ENCODE measurements around the gene BOLA1. TPM values are rescaled to one million over a fixed set of nuclear protein-coding genes. Genes with fewer than 3 reads are reported as not detected.
A peak's percentile ranks its signal among the peaks of the same experiment; 100 is the strongest.

The BOLA1 gene
- total RNA-seq, 1 donor from 2014 or later: 15.6 TPM

DNA sequence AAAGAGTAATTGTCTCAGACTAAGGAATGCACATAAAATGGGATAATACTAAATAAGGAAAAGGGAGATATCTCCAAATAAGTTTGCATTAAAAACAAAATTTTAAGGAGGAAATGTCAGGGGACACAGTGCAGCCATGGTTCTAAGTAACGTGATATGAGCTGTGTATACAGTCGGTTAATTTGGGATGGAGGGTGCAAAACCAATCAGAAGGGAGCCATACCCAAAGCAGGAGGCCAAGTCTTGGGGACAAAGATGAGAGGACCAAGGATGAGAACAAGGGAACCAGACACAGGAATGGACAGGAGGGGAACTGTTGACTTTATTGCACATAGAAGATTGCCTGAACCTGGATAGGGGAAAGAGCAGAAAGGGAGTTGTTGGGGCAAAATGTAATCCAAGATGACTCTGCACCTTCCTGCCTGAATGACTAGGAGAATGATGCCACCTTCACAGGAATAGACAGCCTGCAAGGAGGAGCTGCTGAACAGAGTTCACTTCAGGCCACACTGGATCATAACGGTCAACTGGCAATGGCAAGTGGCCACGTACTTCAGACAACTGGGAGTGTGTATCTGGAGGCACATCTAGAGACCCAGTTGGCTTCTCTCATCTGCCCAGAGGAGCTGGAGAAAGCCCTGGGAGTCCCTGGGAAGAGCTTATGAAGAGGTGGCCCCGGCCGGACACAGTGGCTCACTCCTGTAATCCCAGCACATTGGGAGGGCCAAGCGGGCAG is 22.0 kb upstream of the BOLA1 start:
- Mint-ChIP-seq H3K27me3 (no peaks in the 10 kb centered on the region), H3K27ac (no peak overlapping the region), H3K36me3 (no peaks in the 10 kb centered on the region), H3K4me1 (ENCODE audit: unreplicated experiment) (no peaks in the 10 kb centered on the region), H3K9me3 (no peaks in the 10 kb centered on the region), H3K4me3 (no peak overlapping the region)
- peak; percentile 31 for DNase-seq (ENCODE audit: extremely low spot score, unreplicated experiment)
- TF ChIP-seq, protein P1, sequence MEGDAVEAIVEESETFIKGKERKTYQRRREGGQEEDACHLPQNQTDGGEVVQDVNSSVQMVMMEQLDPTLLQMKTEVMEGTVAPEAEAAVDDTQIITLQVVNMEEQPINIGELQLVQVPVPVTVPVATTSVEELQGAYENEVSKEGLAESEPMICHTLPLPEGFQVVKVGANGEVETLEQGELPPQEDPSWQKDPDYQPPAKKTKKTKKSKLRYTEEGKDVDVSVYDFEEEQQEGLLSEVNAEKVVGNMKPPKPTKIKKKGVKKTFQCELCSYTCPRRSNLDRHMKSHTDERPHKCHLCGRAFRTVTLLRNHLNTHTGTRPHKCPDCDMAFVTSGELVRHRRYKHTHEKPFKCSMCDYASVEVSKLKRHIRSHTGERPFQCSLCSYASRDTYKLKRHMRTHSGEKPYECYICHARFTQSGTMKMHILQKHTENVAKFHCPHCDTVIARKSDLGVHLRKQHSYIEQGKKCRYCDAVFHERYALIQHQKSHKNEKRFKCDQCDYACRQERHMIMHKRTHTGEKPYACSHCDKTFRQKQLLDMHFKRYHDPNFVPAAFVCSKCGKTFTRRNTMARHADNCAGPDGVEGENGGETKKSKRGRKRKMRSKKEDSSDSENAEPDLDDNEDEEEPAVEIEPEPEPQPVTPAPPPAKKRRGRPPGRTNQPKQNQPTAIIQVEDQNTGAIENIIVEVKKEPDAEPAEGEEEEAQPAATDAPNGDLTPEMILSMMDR (conservative IDR thresholded peaks at IDR 0.05): no peak

DNA sequence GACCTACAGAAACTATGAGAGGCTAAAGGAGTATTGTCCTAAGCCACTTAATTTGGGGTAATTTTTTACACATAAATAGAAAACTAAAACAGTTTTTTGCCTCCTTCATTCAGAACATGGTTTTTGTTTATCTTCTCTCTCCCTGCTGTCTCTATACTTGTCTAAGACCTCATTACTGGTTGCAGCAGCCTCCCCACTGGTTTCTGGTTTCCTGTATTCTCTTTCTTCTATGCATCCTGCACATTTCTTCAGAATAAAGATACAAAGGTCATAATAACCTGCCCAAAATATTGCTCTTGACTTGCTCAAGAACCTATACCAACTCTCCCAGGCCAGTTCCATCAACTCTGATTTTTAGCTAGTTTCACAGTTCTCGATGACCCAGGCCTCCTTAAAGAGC is 19.8 kb upstream of the BOLA1 start:
- Mint-ChIP-seq H3K27me3 (no peaks in the 10 kb centered on the region), H3K36me3 (no peaks in the 10 kb centered on the region), H3K4me1 (ENCODE audit: unreplicated experiment) (no peaks in the 10 kb centered on the region), H3K27ac (no peak overlapping the region), H3K9me3 (no peaks in the 10 kb centered on the region), H3K4me3 (no peak overlapping the region)
- TF ChIP-seq, protein P1 (conservative IDR thresholded peaks at IDR 0.05): no peak
- DNase-seq (ENCODE audit: extremely low spot score, unreplicated experiment): no peak

DNA sequence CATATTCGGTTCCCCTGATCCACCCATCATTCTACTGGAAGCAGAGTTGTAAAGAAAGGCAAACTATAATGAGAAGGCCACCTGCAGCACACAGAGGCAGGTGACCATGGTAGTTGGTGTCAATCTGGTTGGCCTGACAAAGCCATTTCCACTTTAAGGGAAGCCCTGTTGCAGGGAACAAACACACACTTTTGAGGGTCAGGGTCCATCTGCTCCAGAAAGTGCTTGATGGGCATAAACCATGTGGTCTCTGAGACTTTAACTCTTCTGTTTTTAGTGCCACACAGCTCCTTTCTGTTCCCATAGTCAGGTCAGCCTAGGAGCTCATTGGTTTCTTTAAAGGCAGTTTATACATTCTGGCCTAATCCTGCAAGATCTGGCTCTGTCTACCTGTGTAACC is 17.5 kb upstream of the BOLA1 start:
- H3K4me3 Mint-ChIP-seq: no peak overlapping the region
- no peaks in the 10 kb centered on the region for H3K4me1 Mint-ChIP-seq (ENCODE audit: unreplicated experiment)
- no peaks in the 10 kb centered on the region for H3K9me3 Mint-ChIP-seq

DNA sequence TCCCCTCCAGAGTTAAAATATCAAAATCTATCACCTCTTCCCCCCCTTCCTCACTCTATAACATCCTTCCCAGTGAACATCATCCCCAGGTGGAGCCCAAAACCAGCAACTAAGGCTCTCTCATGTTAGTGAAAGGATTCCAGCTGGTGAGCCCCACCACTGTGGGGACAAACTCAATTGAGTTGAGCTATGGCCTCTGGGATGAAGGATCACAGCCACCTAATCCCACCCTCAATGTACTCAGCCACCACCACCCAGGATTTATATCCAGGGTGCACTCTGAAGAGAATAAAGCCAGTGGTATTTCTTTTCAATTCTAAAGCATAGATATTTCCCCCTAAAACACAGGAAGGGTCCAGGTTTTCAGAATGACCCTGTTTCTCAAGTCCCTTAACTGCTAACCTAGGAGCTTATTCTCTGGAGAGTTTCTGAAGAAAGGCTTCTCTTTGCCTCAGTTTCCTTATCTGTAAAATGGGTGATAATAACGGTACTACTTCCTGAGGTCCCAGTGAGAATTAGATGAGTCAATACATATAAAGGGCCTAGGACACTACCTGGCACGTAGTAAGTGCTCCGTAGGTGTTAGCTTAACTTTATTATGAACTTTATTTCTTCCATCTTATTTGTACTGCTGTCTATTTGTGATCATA is 15.6 kb upstream of the BOLA1 start:
- H3K36me3 Mint-ChIP-seq: no peaks in the 10 kb centered on the region
- H3K9me3 Mint-ChIP-seq: no peaks in the 10 kb centered on the region
- H3K27me3 Mint-ChIP-seq: no peaks in the 10 kb centered on the region
- H3K4me1 Mint-ChIP-seq (ENCODE audit: unreplicated experiment): no peaks in the 10 kb centered on the region
- DNase-seq (ENCODE audit: extremely low spot score, unreplicated experiment): peak; percentile 16
- TF ChIP-seq, protein P1 (conservative IDR thresholded peaks at IDR 0.05): no peak
- no peak overlapping the region for H3K27ac Mint-ChIP-seq
- H3K4me3 Mint-ChIP-seq: no peak overlapping the region

More for the DNA sequence above, 17.5 kb upstream of the BOLA1 start:
- H3K36me3 Mint-ChIP-seq: no peaks in the 10 kb centered on the region
- TF ChIP-seq, protein P1 (conservative IDR thresholded peaks at IDR 0.05): no peak
- H3K27me3 Mint-ChIP-seq: no peaks in the 10 kb centered on the region
- peak overlapping the region; percentile 0 for H3K27ac Mint-ChIP-seq
- DNase-seq (ENCODE audit: extremely low spot score, unreplicated experiment): no peak

DNA sequence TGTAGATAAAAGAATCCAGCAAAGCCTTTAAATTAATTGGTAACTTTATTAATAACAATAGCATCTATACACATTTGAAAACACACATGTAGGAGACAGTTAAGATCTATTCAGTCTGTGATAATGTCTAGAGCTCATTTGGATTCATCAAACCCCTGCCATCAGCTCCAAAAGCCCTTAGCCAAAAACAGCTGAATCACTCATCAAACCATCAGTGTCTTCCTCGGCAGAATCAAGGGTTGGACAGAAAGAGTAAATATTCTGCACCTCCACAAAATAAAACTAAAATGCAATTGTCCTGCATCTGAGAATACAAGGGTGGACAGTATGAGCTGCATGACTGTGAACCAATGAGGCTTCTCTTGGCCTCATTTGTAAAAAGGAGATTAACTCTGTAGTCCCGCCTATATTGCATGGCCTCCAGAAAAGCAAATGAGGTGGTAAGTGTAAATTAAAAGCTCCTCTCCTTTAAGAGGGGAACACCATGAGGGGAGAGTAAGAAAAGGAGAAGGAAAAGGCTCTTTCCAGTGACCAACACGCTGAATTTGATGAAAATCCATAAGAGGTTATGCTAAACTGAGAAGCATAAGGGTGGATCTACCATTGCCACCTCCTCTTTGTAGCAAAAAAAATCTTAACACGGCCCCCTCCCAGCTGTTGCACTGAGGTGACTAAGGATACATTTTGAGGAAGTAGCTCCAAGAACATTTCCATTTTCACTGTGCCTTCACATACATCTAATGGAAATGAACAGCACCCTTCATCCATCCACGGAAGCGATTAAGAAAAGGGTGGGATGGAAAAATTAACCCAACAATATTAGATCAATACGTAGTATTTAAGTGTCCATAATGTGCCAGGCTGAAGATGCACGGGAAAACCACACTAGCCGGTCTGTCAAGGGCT is 14.7 kb upstream of the BOLA1 start:
- Mint-ChIP-seq H3K4me1 (ENCODE audit: unreplicated experiment) (no peaks in the 10 kb centered on the region), H3K27ac (no peak overlapping the region), H3K27me3 (no peaks in the 10 kb centered on the region), H3K36me3 (no peaks in the 10 kb centered on the region), H3K9me3 (no peaks in the 10 kb centered on the region), H3K4me3 (no peak overlapping the region)
- no peak for DNase-seq (ENCODE audit: extremely low spot score, unreplicated experiment)
- TF ChIP-seq, protein P1 (conservative IDR thresholded peaks at IDR 0.05): no peak
